H1 (cell line): ENCODE data around the gene NF1.

Experiments
- CTCF ChIP-seq, 3 experiments: IDR thresholded peaks; 1 replicate in 2 of 3; 2 replicates in 1 of 3; pipeline versions ENCODE4 v1.5.1 to v1.6.1; 2011; ENCODE audit warnings: low read length in 3 of 3, mild to moderate bottlenecking in 3 of 3, inconsistent platforms in 2 of 3, low read depth in 1 of 3, moderate library complexity in 1 of 3; ENCODE audit not compliant: insufficient read depth in 1 of 3; ENCODE audit errors: control extremely low read depth in 1 of 3
- POLR2A ChIP-seq, 2 experiments: IDR thresholded peaks; 1 replicate in 1 of 2; 2 replicates in 1 of 2; pipeline ENCODE4 v1.6.1; 2011; ENCODE audit warnings: low read depth in 2 of 2, low read length in 2 of 2, mild to moderate bottlenecking in 2 of 2; ENCODE audit errors: control extremely low read depth in 1 of 2
- POLR2AphosphoS5 ChIP-seq: IDR thresholded peaks from 2 replicates; pipeline ENCODE4 v1.6.1; 2011; ENCODE audit warnings: low read depth, low read length
- RFX5 ChIP-seq: IDR thresholded peaks from 2 replicates; pipeline ENCODE4 v1.6.1; 2011; ENCODE audit warnings: low read depth, low read length, improper control_type of control experiment, borderline replicate concordance
- SIN3A ChIP-seq, 2 experiments: IDR thresholded peaks in 1 of 2; conservative IDR thresholded peaks in 1 of 2; 2 replicates each; pipeline ENCODE4 v1.6.1; 2011 to 2012; ENCODE audit warnings: low read length in 2 of 2, improper control_type of control experiment in 1 of 2, low read depth in 1 of 2, mild to moderate bottlenecking in 1 of 2

- no peak for TF ChIP-seq CTCF (IDR thresholded peaks at IDR 0.05; ENCODE audit: control extremely low read depth in 1 of 3, insufficient read depth in 1 of 3, low read depth in 1 of 3, low read length in 3 of 3)
- no peak for TF ChIP-seq POLR2A (IDR thresholded peaks at IDR 0.05; ENCODE audit: control extremely low read depth in 1 of 2, low read depth in 2 of 2, low read length in 2 of 2)
- TF ChIP-seq RFX5, result no peak
- no peak for TF ChIP-seq POLR2AphosphoS5
- no peak for TF ChIP-seq SIN3A (conservative IDR thresholded peaks at IDR 0.05 in 1 of 2, IDR thresholded peaks at IDR 0.05 in 1 of 2; ENCODE audit: low read depth in 1 of 2, low read length in 2 of 2)
These were observed 305.7 kb downstream of the NF1 start for GRCh38 chr17:31400481-31400950.
